Measurements from ENCODE around the gene CYB5R3. TPM values are rescaled to one million over a fixed set of nuclear protein-coding genes. Genes with fewer than 3 reads are reported as not detected.
A peak's percentile ranks its signal among the peaks of the same experiment; 100 is the strongest.
"Not testable (repeated sequence)": the region's sequence is repeated elsewhere in the genome, so short reads cannot be mapped to it uniquely, and the experiment has no call there.

CYB5R3 gene
- polyA plus RNA-seq, 1 of the 3 experiments (the other 2 are of a cell fraction): 106 TPM

DNA sequence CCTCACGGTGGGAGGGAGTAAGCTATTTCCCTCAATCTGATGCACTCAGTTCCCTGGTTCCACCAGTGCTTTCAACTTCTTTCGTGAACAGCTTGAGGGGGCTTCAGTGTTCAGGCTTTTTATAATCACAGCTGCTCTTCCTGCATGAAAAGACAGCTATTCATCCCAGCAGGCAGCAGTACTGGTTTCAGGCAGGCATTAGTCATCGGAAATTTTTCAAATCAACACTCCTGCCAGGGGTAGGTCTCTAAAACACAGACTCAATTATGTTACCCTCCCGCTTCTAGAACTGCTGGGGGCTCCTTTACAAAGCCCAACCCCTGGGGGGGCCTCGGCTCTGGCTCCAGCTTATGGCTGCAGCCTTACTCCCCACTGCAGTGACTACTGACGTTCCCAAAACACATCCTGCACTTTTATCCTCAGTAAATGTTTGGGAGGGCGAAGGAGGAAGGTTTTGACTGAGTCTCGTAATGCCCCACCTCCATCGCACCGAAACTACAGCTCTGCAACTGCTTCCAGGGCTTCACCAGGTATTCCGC, 40.3 kb downstream of the CYB5R3 start:
- Histone ChIP-seq H3K9ac (no peak overlapping the region), H3K27ac (ENCODE audit: low read depth in 2 of 2, low read length in 1 of 2) (peak overlapping the region in 1 of 2 experiments; percentile 57; a peak in 2 of 4 replicates), H3K79me2 (ENCODE audit: insufficient read depth) (peaks cover 98% of the 10 kb centered on the region), H3K36me3 (replicated peaks in 1 of 2; ENCODE audit: control insufficient read depth in 1 of 2, insufficient read depth in 2 of 2, low read length in 1 of 2) (peaks cover 0 to 2% of the 10 kb centered on the region in 2 experiments), H3K9me2 (no peaks in the 10 kb centered on the region), H3F3A (replicated peaks; ENCODE audit: insufficient read depth) (peaks cover 2% of the 10 kb centered on the region), H3K4me2 (peak overlapping the region; percentile 71), H3K4me3 (ENCODE audit: low read depth in 2 of 2, low read length in 1 of 2) (no peak overlapping the region), H3K27me3 (ENCODE audit: insufficient read depth) (no peaks in the 10 kb centered on the region), H4K20me1 (ENCODE audit: insufficient read depth) (peaks cover 26% of the 10 kb centered on the region; the same call in 1 of the 2 replicates), H2AFZ (ENCODE audit: low read depth) (no peak overlapping the region), H3K4me1 (ENCODE audit: control insufficient read depth in 1 of 2, insufficient read depth in 2 of 2, low read depth in 1 of 2, low read length in 1 of 2) (peaks cover 6 to 30% of the 10 kb centered on the region in 2 experiments; a peak in 2 of 4 replicates), H3K9me3 (no peaks in the 10 kb centered on the region)
- TF ChIP-seq, protein P1, sequence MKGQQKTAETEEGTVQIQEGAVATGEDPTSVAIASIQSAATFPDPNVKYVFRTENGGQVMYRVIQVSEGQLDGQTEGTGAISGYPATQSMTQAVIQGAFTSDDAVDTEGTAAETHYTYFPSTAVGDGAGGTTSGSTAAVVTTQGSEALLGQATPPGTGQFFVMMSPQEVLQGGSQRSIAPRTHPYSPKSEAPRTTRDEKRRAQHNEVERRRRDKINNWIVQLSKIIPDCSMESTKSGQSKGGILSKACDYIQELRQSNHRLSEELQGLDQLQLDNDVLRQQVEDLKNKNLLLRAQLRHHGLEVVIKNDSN (IDR thresholded peaks at IDR 0.05; ENCODE audit: borderline replicate concordance, low read depth): no peak
- TF ChIP-seq, protein P2, sequence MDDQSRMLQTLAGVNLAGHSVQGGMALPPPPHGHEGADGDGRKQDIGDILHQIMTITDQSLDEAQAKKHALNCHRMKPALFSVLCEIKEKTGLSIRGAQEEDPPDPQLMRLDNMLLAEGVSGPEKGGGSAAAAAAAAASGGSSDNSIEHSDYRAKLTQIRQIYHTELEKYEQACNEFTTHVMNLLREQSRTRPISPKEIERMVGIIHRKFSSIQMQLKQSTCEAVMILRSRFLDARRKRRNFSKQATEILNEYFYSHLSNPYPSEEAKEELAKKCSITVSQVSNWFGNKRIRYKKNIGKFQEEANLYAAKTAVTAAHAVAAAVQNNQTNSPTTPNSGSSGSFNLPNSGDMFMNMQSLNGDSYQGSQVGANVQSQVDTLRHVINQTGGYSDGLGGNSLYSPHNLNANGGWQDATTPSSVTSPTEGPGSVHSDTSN (IDR thresholded peaks at IDR 0.05): peak; percentile 40; the same call in 1 of the 2 replicates
- no peak for DNase-seq
- WGBS (ENCODE audit: low lambda C conversion rate): 41% methylated on average over 8 of the region's 11 CpGs
- ChIA-PET CTCF (no interaction called here), POLR2A (no interaction called here)

DNA sequence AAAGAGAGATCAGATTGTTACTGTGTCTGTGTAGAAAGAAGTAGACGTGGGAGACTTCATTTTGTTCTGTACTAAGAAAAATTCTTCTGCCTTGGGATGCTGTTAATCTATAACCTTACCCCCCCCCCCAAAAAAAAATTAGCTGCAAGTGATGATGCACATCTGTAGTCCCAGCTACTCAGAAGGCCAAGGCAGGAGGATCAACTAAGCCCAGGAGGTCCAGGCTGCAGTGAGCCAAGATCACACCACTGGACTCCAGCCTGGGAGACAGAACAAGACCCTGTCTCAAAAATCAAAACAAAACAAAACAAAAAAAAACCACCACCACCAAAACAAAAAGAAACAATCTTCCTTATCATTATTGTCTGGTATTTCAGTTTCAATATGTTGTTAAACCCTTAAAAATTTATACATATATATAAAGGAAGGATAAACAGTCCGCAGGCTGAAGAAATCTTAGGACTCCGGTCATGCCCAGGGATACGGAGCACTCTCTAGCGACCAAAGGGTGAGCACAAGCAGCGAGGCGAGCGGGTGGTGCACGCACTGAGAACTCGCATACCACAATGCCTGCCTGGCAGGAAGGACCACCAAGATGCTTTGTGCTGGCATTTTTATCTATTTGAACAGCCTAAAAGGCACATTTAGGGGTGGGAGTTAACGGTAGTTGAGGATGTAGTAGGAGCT, 40.9 kb downstream of the CYB5R3 start:
- ChIA-PET POLR2A (no interaction called here), CTCF (no interaction called here)
- Histone ChIP-seq H3K4me1 (ENCODE audit: control insufficient read depth in 1 of 2, insufficient read depth in 2 of 2, low read depth in 1 of 2, low read length in 1 of 2) (peaks cover 6 to 30% of the 10 kb centered on the region in 2 experiments; a peak in 2 of 4 replicates), H3K9me3 (no peaks in the 10 kb centered on the region), H3K4me2 (peak overlapping the region; percentile 71), H3K4me3 (ENCODE audit: low read depth in 2 of 2, low read length in 1 of 2) (no peak overlapping the region), H2AFZ (ENCODE audit: low read depth) (no peak overlapping the region), H3K27ac (ENCODE audit: low read depth in 2 of 2, low read length in 1 of 2) (peak overlapping the region in 1 of 2 experiments; percentile 57; a peak in 1 of 4 replicates), H3F3A (replicated peaks; ENCODE audit: insufficient read depth) (no peaks in the 10 kb centered on the region), H4K20me1 (ENCODE audit: insufficient read depth) (peaks cover 26% of the 10 kb centered on the region; the same call in 1 of the 2 replicates), H3K27me3 (ENCODE audit: insufficient read depth) (no peaks in the 10 kb centered on the region), H3K9me2 (no peaks in the 10 kb centered on the region), H3K79me2 (ENCODE audit: insufficient read depth) (peaks cover 98% of the 10 kb centered on the region), H3K9ac (no peak overlapping the region), H3K36me3 (replicated peaks in 1 of 2; ENCODE audit: control insufficient read depth in 1 of 2, insufficient read depth in 2 of 2, low read length in 1 of 2) (peaks cover 0 to 2% of the 10 kb centered on the region in 2 experiments)
- TF ChIP-seq TEAD4 (IDR thresholded peaks at IDR 0.05; ENCODE audit: borderline replicate concordance, insufficient read depth) (no peak), TAF1 (IDR thresholded peaks at IDR 0.05; ENCODE audit: borderline replicate concordance, low read depth, low read length) (no peak)
- TF ChIP-seq, protein P3, sequence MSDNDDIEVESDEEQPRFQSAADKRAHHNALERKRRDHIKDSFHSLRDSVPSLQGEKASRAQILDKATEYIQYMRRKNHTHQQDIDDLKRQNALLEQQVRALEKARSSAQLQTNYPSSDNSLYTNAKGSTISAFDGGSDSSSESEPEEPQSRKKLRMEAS (IDR thresholded peaks at IDR 0.05; ENCODE audit: low read depth): no peak
- TF ChIP-seq, protein P4, sequence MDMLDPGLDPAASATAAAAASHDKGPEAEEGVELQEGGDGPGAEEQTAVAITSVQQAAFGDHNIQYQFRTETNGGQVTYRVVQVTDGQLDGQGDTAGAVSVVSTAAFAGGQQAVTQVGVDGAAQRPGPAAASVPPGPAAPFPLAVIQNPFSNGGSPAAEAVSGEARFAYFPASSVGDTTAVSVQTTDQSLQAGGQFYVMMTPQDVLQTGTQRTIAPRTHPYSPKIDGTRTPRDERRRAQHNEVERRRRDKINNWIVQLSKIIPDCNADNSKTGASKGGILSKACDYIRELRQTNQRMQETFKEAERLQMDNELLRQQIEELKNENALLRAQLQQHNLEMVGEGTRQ (IDR thresholded peaks at IDR 0.05; ENCODE audit: borderline replicate concordance, low read depth, low read length): no peak
- DNase-seq: no peak
- 64% methylated on average over 3 of the region's 11 CpGs for WGBS (ENCODE audit: low lambda C conversion rate)

DNA sequence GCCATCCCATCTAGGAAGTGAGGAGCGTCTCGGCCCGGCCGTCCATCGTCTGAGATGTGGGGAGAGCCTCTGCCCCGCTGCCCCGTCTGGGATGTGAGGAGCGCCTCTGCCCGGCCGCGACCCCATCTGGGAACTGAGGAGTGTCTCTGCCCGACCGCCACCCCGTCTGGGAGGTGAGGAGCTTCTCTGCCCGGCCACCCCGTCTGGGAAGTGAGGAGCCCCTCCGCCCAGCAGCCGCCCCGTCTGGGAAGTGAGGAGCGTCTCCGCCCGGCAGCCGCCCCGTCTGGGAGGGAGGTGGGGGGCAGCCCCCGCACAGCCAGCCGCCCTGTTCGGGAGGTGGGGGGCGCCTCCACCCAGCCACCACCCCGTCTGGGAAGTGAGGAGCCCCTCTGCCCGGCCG, 41.6 kb downstream of the CYB5R3 start:
- H3K4me3 ChIP-seq (ENCODE audit: low read depth in 2 of 2, low read length in 1 of 2); H3K27me3 ChIP-seq (ENCODE audit: insufficient read depth); POLR2A ChIA-PET; H3K9me2 ChIP-seq; CTCF ChIA-PET; H3K4me2 ChIP-seq; H3K9me3 ChIP-seq; H3K36me3 ChIP-seq (replicated peaks in 1 of 2; ENCODE audit: control insufficient read depth in 1 of 2, insufficient read depth in 2 of 2, low read length in 1 of 2); DNase-seq; H3F3A ChIP-seq (replicated peaks; ENCODE audit: insufficient read depth); H3K9ac ChIP-seq; H3K27ac ChIP-seq (ENCODE audit: low read depth in 2 of 2, low read length in 1 of 2); H2AFZ ChIP-seq (ENCODE audit: low read depth): not testable (repeated sequence)
- H3K4me1 ChIP-seq (ENCODE audit: control insufficient read depth in 1 of 2, insufficient read depth in 2 of 2, low read depth in 1 of 2, low read length in 1 of 2): peaks cover 0 to 25% of the 10 kb centered on the region in 2 experiments; a peak in 2 of 4 replicates
- 82% methylated on average over 2 of the region's 31 CpGs for whole genome bisulfite sequencing (ENCODE audit: low lambda C conversion rate)
- H3K79me2 ChIP-seq (ENCODE audit: insufficient read depth): peaks cover 92% of the 10 kb centered on the region
- peaks cover 20% of the 10 kb centered on the region; the same call in 1 of the 2 replicates for H4K20me1 ChIP-seq (ENCODE audit: insufficient read depth)

Data from SK-N-SH (cell line).